ENCODE data around the gene ISG15. TPM values are rescaled to one million over a fixed set of nuclear protein-coding genes. Genes with fewer than 3 reads are reported as not detected.
"Not testable (repeated sequence)": the region's sequence is repeated elsewhere in the genome, so short reads cannot be mapped to it uniquely, and the experiment has no call there.

Gene ISG15
- total and polyA plus RNA-seq, 2 of the 13 experiments (the other 11 are each of a cell fraction or from before 2014, with no cell fraction given): 42.1 to 54.9 TPM

DNA sequence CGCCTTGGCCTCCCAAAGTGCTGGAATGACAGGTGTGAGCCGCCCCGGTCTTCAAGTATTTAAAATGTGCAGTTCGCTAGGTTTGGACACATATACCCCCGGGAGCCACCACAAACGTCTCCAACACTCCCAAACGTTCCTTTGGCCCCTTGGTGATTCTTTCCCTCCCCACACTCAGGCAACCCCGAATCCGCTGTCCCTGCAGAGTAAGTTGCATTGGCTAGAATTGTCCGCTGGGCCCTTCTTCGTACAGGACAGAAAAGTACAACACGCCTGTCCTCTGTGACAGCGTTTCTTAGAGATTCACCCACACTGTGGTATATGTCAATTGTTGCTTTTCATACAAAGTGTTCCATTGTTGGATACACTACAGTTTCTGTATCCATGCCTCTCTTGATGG lies 28.2 kb upstream of the ISG15 start:
- Histone ChIP-seq H3K4me3 (replicated peaks in 1 of 3; ENCODE audit: insufficient read depth in 1 of 3, low read depth in 2 of 3, low read length in 3 of 3) (no peak overlapping the region), H2AFZ (ENCODE audit: low read length) (no peak overlapping the region), H3K27ac (ENCODE audit: extremely low read length, insufficient read depth, low read length) (no peak overlapping the region), H3K9ac (ENCODE audit: insufficient read depth, low read depth, low read length) (no peak overlapping the region), H3K4me2 (ENCODE audit: low read depth, low read length) (no peak overlapping the region), H4K20me1 (ENCODE audit: insufficient read depth, low read length) (no peaks in the 10 kb centered on the region), H3K79me2 (ENCODE audit: insufficient read depth, low read length) (no peaks in the 10 kb centered on the region), H3K36me3 (replicated peaks in 1 of 2; ENCODE audit: control insufficient read depth in 1 of 2, insufficient read depth in 2 of 2, low read length in 2 of 2) (no peaks in the 10 kb centered on the region), H3K27me3 (ENCODE audit: control insufficient read depth in 1 of 2, insufficient read depth in 2 of 2, low read length in 2 of 2) (peaks cover 21 to 55% of the 10 kb centered on the region in 2 experiments), H3K9me3 (ENCODE audit: low read length) (no peaks in the 10 kb centered on the region), H3K4me1 (ENCODE audit: insufficient read depth, low read length) (peaks cover 39% of the 10 kb centered on the region)
- intact Hi-C loops (cut with micrococcal nuclease; ENCODE audit: unreplicated experiment): loop anchor here (5.0 kb wide), 1 partner anchor 827 kb away; no protein-coding TSS in a partner anchor
- 47% methylated on average over 13 of the region's 13 CpGs for WGBS (ENCODE audit: low lambda C conversion rate)
- POLR2A ChIA-PET: interaction anchor here (1.3 kb wide), 1 partner anchor 20 kb away, joined by 3 read pairs; no protein-coding TSS in a partner anchor
- no peak for ATAC-seq
- CTCF ChIA-PET (ENCODE audit: low intra/inter-chr PET ratio, low total read pairs): interaction anchor here (1.6 kb wide), 1 partner anchor 16 kb away, joined by 5 read pairs; no protein-coding TSS in a partner anchor
- no peak for FAIRE-seq
- BruUV-seq (replicated peaks): no TSS peak
- in situ Hi-C loops (cut with HindIII; ENCODE audit: extremely low pct_ligation_motif_present, low pct_unique_long_range_greater_than_20kb): no loop called here
- DNase-seq (ENCODE audit: low spot score): no peak
- TF ChIP-seq ZNF576 (CRISPR knock-in tag; IDR thresholded peaks at IDR 0.05) (no peak), ZMYM4 (CRISPR knock-in tag; IDR thresholded peaks at IDR 0.05) (no peak), NFE2L1 (CRISPR knock-in tag; IDR thresholded peaks at IDR 0.05; ENCODE audit: borderline replicate concordance) (no peak), DMAP1 (CRISPR knock-in tag; IDR thresholded peaks at IDR 0.05) (no peak), NCOA1 (CRISPR knock-in tag; IDR thresholded peaks at IDR 0.05) (no peak), MEIS2 (CRISPR knock-in tag; IDR thresholded peaks at IDR 0.05) (no peak), ZNF557 (CRISPR knock-in tag; IDR thresholded peaks at IDR 0.05) (no peak), NR2F2 (IDR thresholded peaks at IDR 0.05; ENCODE audit: borderline replicate concordance, low read depth) (no peak), ZFP36 (IDR thresholded peaks at IDR 0.05; ENCODE audit: borderline replicate concordance, low read depth, low read length, partially characterized antibody) (no peak), RARA (CRISPR knock-in tag; IDR thresholded peaks at IDR 0.05) (no peak), PITX1 (CRISPR knock-in tag; IDR thresholded peaks at IDR 0.05) (no peak)

DNA sequence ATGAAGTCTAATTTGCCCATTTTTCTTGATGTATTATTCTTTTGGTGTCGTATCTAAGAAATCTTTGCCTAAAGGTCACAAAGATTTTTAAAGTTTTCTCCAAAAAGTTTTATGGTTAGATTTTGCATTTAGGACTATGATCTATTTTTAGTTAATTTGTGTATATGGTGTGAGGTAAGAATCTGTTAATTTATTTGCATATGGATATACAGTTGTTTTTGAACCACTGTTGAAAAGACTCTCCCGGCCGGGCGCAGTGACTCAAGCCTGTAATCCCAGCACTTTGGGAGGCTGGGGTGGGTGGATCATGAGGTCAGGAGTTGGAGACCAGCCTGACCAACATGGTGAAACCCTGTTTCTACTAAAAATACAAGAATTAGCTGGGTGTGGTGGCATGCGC lies 25.2 kb upstream of the ISG15 start:
- DNase-seq (ENCODE audit: low spot score); H3K36me3 ChIP-seq (replicated peaks in 1 of 2; ENCODE audit: control insufficient read depth in 1 of 2, insufficient read depth in 2 of 2, low read length in 2 of 2); H3K79me2 ChIP-seq (ENCODE audit: insufficient read depth, low read length); FAIRE-seq; CTCF ChIA-PET (ENCODE audit: low intra/inter-chr PET ratio, low total read pairs); H3K4me1 ChIP-seq (ENCODE audit: insufficient read depth, low read length); H3K4me2 ChIP-seq (ENCODE audit: low read depth, low read length); POLR2A ChIA-PET; H3K9me3 ChIP-seq (ENCODE audit: low read length); H3K9ac ChIP-seq (ENCODE audit: insufficient read depth, low read depth, low read length); H2AFZ ChIP-seq (ENCODE audit: low read length); in situ Hi-C loops (cut with HindIII; ENCODE audit: extremely low pct_ligation_motif_present, low pct_unique_long_range_greater_than_20kb); H3K4me3 ChIP-seq (replicated peaks in 1 of 3; ENCODE audit: insufficient read depth in 1 of 3, low read depth in 2 of 3, low read length in 3 of 3); BruUV-seq (replicated peaks); H4K20me1 ChIP-seq (ENCODE audit: insufficient read depth, low read length); H3K27ac ChIP-seq (ENCODE audit: extremely low read length, insufficient read depth, low read length); ATAC-seq: not testable (repeated sequence)
- intact Hi-C loops (cut with micrococcal nuclease; ENCODE audit: unreplicated experiment): loop anchor here (5.0 kb wide), 1 partner anchor 824 kb away; no protein-coding TSS in a partner anchor
- peaks cover 5 to 26% of the 10 kb centered on the region in 2 experiments for H3K27me3 ChIP-seq (ENCODE audit: control insufficient read depth in 1 of 2, insufficient read depth in 2 of 2, low read length in 2 of 2)
- 48% methylated on average over 5 of the region's 5 CpGs for WGBS (ENCODE audit: low lambda C conversion rate)

DNA sequence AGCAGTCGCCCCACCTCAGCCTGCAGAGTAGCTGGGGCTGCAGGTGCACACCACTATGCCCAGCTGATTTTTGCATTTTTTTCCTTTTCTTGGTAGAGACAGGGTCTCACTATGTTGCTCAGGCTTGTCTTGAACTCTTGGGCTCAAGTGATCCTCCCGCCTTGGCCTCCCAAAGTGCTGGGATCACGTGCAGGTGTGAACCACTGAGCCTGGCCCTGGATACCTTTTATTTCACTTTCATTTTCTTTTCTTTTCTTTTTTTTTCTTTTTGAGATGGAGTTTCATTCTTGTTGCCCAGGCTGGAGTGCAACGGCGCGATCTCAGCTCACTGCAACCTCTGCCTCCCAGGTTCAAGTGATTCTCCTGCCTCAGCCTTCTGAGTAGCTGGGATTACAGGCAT lies 22.0 kb upstream of the ISG15 start:
- POLR2A ChIA-PET; CTCF ChIA-PET (ENCODE audit: low intra/inter-chr PET ratio, low total read pairs): not testable (repeated sequence)

More for the DNA sequence above, 22.0 kb upstream of the ISG15 start:
- WGBS (ENCODE audit: low lambda C conversion rate): 81% methylated on average over 6 of the region's 6 CpGs
- H2AFZ ChIP-seq (ENCODE audit: low read length); intact Hi-C loops (cut with micrococcal nuclease; ENCODE audit: unreplicated experiment); H3K36me3 ChIP-seq (replicated peaks in 1 of 2; ENCODE audit: control insufficient read depth in 1 of 2, insufficient read depth in 2 of 2, low read length in 2 of 2); H3K4me3 ChIP-seq (replicated peaks in 1 of 3; ENCODE audit: insufficient read depth in 1 of 3, low read depth in 2 of 3, low read length in 3 of 3); H4K20me1 ChIP-seq (ENCODE audit: insufficient read depth, low read length); H3K4me2 ChIP-seq (ENCODE audit: low read depth, low read length); in situ Hi-C loops (cut with HindIII; ENCODE audit: extremely low pct_ligation_motif_present, low pct_unique_long_range_greater_than_20kb); FAIRE-seq; H3K9ac ChIP-seq (ENCODE audit: insufficient read depth, low read depth, low read length); H3K9me3 ChIP-seq (ENCODE audit: low read length); H3K79me2 ChIP-seq (ENCODE audit: insufficient read depth, low read length); BruUV-seq (replicated peaks); ATAC-seq; DNase-seq (ENCODE audit: low spot score); H3K27ac ChIP-seq (ENCODE audit: extremely low read length, insufficient read depth, low read length): not testable (repeated sequence)
- Histone ChIP-seq H3K4me1 (ENCODE audit: insufficient read depth, low read length) (peaks cover 15% of the 10 kb centered on the region), H3K27me3 (ENCODE audit: control insufficient read depth in 1 of 2, insufficient read depth in 2 of 2, low read length in 2 of 2) (peaks cover 0 to 13% of the 10 kb centered on the region in 2 experiments; a peak in 3 of 5 replicates)

Measured in HepG2 (cell line).